SK-N-SH treated with all-trans-retinoic acid at 6 μM for 48 hours (cell line): ENCODE data around the gene PRAMEF6.
"Not testable (repeated sequence)": the region's sequence is repeated elsewhere in the genome, so short reads cannot be mapped to it uniquely, and the experiment has no call there.

ENCODE experiments used
- ATAC-seq: fragments of 200-7000 bp; cut with Tn5 transposase; 3 replicates; pipeline ENCODE4 v1.9.1; 2020; ENCODE audit warnings: mild to moderate bottlenecking, moderate library complexity

PRAMEF6 gene

DNA sequence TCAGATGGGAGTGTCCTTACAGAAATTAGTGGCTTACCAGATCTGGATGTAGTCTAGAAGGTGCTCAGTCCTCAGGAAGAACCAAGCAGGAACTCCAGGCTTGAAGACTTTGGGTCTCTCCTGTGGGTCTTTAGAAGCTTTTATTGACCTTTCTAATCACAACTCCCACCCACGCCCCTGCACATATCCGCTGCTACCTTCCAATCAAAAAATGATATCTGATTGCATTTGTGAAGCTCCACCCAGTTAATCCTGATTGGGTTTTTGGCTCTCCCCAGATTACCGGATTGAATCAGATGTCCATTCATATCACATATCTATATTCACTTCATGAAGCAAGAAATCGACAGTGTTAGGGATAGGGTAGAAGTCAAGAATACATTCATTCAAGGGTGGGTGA lies at the start of gene PRAMEF6:
Gene PRAMEF6 (minus strand): TSS at position 101 of the 400 bp plus-strand sequence. CDS start 5,062 bp downstream, outside the sequence.
- not testable (repeated sequence) for ATAC-seq

DNA sequence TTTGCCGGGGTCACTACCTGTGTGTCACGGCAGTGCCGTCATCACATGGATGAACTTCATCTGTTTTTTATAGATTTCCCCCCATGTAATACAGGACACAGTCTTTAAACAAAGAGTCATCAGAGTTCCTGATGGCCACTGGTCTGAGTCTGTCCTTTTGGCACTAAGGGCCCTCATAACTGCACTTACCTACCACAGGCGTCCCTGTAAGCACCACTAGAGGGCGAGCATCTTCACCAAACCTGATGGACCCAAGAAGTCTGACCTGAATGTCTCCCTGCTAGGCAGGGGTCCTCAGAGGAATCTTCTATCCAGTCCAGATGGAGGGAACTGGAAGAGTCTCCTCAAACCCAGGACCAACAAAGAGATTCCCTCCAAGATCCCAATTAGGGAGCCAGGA lies 23.0 kb downstream of the PRAMEF6 start:
- peak; percentile 57 for ATAC-seq

DNA sequence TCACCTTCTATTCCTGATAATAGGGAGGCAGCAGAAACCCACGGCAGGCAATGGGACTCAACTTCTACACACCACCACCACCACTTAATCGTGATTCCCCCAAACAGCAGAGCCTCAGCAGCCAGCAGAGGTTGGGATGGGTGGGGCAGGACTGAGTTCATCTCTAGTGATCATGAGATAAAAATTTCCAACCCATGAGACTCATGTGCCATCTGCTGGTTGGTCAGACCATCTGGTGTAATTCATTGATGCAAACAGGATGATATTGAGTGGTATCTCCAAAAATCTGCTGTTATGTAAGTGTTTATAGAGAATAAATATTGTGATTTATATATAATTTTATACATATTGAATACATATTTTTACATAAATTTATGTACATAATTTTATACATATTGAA lies 25.6 kb downstream of the PRAMEF6 start:
- not testable (repeated sequence) for ATAC-seq

DNA sequence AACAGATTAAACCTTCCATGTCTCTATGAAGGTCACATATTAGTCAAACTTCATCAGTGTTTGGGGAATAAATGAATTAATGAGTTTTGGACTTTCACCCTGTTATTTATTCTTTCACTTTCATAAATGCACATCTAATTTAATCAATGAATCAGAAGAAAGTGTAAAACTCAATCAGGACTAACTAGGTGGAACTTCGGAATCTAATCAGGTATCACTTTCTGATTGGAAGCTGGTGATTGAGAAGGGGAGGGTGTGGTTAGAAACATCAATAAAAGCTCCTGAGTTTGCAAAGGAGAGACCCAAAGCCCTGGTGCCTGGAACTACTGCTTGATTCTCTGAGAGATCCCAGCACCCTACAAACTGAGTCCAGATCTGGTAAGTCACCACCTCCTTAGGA lies 31.1 kb downstream of the PRAMEF6 start, which contains the start of gene PRAMEF7:
Gene PRAMEF7 (plus strand): TSS at position 301 of the 400 bp plus-strand sequence. CDS start 1,083 bp downstream, outside the sequence.
- not testable (repeated sequence) for ATAC-seq

DNA sequence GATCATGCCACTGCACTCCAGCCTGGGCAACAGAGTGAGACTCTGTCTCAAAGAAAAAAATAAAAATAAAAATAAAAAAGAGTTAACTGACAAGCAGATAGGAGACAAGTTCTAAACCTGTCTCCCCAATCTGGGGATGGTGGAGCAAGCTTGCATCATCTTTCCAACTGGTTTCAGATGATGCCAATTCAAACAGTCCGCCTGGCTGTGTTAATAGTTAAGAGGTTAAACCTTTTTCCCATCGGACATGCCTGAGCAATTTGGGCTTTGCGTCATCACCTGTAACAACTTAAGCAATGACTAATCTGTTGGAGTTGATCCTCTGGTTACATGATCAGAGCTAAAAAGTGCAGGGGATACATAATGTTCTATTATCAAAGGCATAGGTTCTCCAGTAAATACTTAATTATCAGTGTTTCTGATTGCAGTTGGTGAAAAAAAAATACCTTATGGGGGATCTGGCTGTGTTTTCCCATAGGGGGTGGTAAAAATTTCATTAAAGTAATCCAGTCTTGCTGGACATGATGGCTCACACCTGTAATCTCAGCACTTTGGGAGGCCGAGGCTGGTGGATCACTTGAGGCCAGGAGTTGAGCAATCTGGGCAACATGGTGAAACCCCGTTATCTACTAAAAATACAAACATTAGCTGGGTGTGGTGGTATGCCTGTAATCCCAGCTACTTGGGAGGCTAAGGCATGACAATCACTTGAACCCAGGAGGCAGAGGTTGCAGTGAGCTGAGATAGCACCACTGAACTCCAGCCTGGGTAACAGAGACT lies 43.4 kb downstream of the PRAMEF6 start:
- not testable (repeated sequence) for ATAC-seq

DNA sequence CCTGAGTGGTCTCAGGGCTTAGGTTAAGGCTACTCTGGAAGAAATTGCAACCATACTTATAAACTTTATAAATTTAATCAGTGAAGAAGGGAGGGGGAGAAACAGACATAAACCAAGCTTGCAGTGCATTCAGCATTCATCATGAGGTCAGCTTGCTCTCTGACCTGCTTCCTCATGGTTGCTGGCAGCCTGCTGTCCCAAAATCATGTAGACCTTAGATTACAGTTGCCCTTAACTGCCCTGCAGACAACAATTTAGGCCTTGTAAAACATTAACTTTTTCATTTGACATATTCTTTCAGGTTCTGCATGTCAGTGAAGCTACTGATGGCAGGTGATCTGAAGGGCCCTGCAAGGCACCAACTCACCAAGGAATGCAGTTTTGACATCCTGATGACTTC lies 48.2 kb downstream of the PRAMEF6 start:
- ATAC-seq = not testable (repeated sequence)

DNA sequence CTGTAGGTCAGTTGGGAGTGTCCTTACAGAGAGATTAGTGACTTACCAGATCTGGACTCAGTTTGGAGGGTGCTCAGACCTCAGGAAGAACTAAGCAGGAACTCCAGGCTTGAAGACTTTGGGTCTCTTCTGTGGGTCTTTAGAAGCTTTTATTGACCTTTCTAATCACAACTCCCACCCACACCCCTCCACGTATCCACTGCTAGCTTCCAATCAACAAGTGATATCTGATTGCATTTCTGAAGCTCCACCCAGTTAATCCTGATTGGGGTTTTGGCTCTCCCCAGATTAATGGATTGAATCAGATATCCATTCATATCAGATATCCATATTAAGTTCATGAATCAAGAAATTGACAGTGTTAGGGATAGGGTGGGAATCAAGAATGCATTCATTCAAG lies 49.2 kb downstream of the PRAMEF6 start, which contains the start of gene PRAMEF10:
Gene PRAMEF10 (minus strand): TSS at position 101 of the 400 bp plus-strand sequence. CDS start 2,423 bp downstream, outside the sequence.
- ATAC-seq = not testable (repeated sequence)
